CD4-positive, alpha-beta T cell treated with Interferon gamma for 1 hour (primary cell): Measurements from ENCODE around the gene IGF1R.

ENCODE experiments used
- DNase-seq: peaks from one replicate; pipeline ENCODE4 v3.0.0-alpha.2; 2020

The IGF1R gene

GRCh38 chr15:98728811-98729160 is 80.4 kb downstream of the IGF1R start:
- no peak for DNase-seq

- DNase-seq = no peak
Observed at GRCh38 chr15:98729446-98730042, 81.2 kb downstream of the IGF1R start.

GRCh38 chr15:98730860-98731711 is 82.7 kb downstream of the IGF1R start:
- DNase-seq = no peak

- no peak for DNase-seq
Observed at GRCh38 chr15:98731712-98732450, 83.5 kb downstream of the IGF1R start.

- DNase-seq = no peak
Observed at GRCh38 chr15:98733098-98733497, 84.8 kb downstream of the IGF1R start.

GRCh38 chr15:98734466-98735199 is 86.3 kb downstream of the IGF1R start:
- no peak for DNase-seq

- no peak for DNase-seq
Observed at GRCh38 chr15:98735304-98735703, 87.0 kb downstream of the IGF1R start.

- DNase-seq = no peak
Observed at GRCh38 chr15:98735895-98736617, 87.7 kb downstream of the IGF1R start.

GRCh38 chr15:98737159-98737558 is 88.8 kb downstream of the IGF1R start:
- DNase-seq = no peak

GRCh38 chr15:98737721-98738120 is 89.4 kb downstream of the IGF1R start:
- DNase-seq = no peak

GRCh38 chr15:98738689-98739401 is 90.5 kb downstream of the IGF1R start:
- no peak for DNase-seq

- DNase-seq = no peak
Observed at GRCh38 chr15:98740295-98740694, 92.0 kb downstream of the IGF1R start.

GRCh38 chr15:98740963-98741362 is 92.6 kb downstream of the IGF1R start:
- no peak for DNase-seq

- DNase-seq = no peak
Observed at GRCh38 chr15:98743177-98743576, 94.8 kb downstream of the IGF1R start.

- DNase-seq = no peak
Observed at GRCh38 chr15:98744506-98744905, 96.2 kb downstream of the IGF1R start.

GRCh38 chr15:98745179-98745578 is 96.8 kb downstream of the IGF1R start:
- DNase-seq = no peak

- DNase-seq = no peak
Observed at GRCh38 chr15:98745650-98746374, 97.5 kb downstream of the IGF1R start.

GRCh38 chr15:98746375-98747155 is 98.2 kb downstream of the IGF1R start:
- no peak for DNase-seq

- no peak for DNase-seq
Observed at GRCh38 chr15:98751767-98752166, 103.4 kb downstream of the IGF1R start.
